HUES64 (cell line): ENCODE measurements around the gene ENOX1.

Source experiments
- H3K27ac ChIP-seq: 2 replicates; pipeline ENCODE4 v1.7.0; 2013; ENCODE audit warnings: low read depth, low read length, inconsistent platforms
- H3K27me3 ChIP-seq: 2 replicates; pipeline ENCODE4 v1.6.1; 2013; ENCODE audit warnings: mild to moderate bottlenecking, low read length; ENCODE audit not compliant: insufficient read depth
- H3K36me3 ChIP-seq: 2 replicates; pipeline ENCODE4 v1.6.1; 2013; ENCODE audit warnings: mild to moderate bottlenecking, low read length; ENCODE audit not compliant: insufficient read depth
- H3K4me1 ChIP-seq: 2 replicates; pipeline ENCODE4 v1.6.1; 2013; ENCODE audit warnings: mild to moderate bottlenecking, low read length, moderate library complexity; ENCODE audit not compliant: insufficient read depth
- H3K4me3 ChIP-seq: 2 replicates; pipeline ENCODE4 v1.5.1; 2013; ENCODE audit warnings: mild to moderate bottlenecking, low read length, moderate library complexity
- H3K9ac ChIP-seq: 2 replicates; pipeline ENCODE4 v1.6.1; 2013; ENCODE audit warnings: mild to moderate bottlenecking, low read depth, low read length
- H3K9me3 ChIP-seq: 2 replicates; pipeline ENCODE4 v1.6.1; 2013; ENCODE audit warnings: low read depth, low read length; ENCODE audit not compliant: insufficient read depth
- WGBS: fragments of 150-250, 120-280 bp; methylation state at CpG from one replicate; pipeline ENCODE4 v1.1.7; 2013; ENCODE audit warnings: missing lambda C conversion rate; 5-methylcytosine and 5-hydroxymethylcytosine counted together

ENOX1 gene

GRCh38 chr13:43309311-43309710, 477.5 kb downstream of the ENOX1 start:
- no peak overlapping the region for H3K27ac ChIP-seq
- no peaks in the 10 kb centered on the region for H3K9me3 ChIP-seq
- H3K27me3 ChIP-seq, result no peaks in the 10 kb centered on the region
- H3K9ac ChIP-seq, result no peak overlapping the region
- H3K36me3 ChIP-seq, result no peaks in the 10 kb centered on the region
- H3K4me1 ChIP-seq, result no peaks in the 10 kb centered on the region
- 73% methylated on average over 4 of the region's 4 CpGs for WGBS
- no peak overlapping the region for H3K4me3 ChIP-seq

DNA sequence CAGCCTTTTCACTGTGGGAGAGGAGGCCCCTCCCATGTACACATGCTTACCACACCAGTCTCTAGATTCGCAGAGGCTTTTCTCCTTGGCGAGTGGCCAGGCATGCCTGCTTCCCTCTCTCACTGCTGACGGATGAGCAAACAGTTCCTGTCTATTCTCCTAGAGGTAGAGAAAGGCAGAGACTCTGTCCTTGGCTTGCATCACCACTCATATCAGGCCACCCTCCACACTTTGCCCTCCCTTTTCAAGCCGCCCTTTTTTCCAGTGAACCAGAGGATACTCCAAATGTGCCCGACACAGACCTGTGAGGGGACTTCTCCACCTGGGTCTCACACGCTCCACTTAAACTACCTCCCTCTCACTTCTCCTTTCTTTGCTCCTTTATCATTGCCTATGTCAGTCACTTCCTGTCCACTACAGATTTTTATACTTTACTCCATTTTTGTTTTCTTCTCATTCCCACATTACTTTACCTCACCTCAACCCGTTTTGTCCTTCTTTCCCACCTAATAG, 478.8 kb downstream of the ENOX1 start:
- no peaks in the 10 kb centered on the region for H3K27me3 ChIP-seq
- H3K9ac ChIP-seq, result no peak overlapping the region
- no peaks in the 10 kb centered on the region for H3K9me3 ChIP-seq
- 0 out of 2 replicates have a peak, but pooled peaks cover 2% of the 10 kb centered on the region for H3K4me1 ChIP-seq
- H3K27ac ChIP-seq, result no peak overlapping the region
- 85% methylated on average over 7 of the region's 7 CpGs for WGBS
- H3K36me3 ChIP-seq, result no peaks in the 10 kb centered on the region
- H3K4me3 ChIP-seq, result no peak overlapping the region

GRCh38 chr13:43307221-43307920, 479.4 kb downstream of the ENOX1 start:
- WGBS, result 75% methylated on average over 6 of the region's 6 CpGs
- H3K27me3 ChIP-seq, result no peaks in the 10 kb centered on the region
- no peak overlapping the region for H3K9ac ChIP-seq
- H3K9me3 ChIP-seq, result no peaks in the 10 kb centered on the region
- no peaks in the 10 kb centered on the region for H3K36me3 ChIP-seq
- no peak overlapping the region for H3K27ac ChIP-seq
- 0 out of 2 replicates have a peak, but pooled peaks cover 2% of the 10 kb centered on the region for H3K4me1 ChIP-seq
- H3K4me3 ChIP-seq, result no peak overlapping the region

- H3K9ac ChIP-seq, result no peak overlapping the region
- 0 out of 2 replicates have a peak, but pooled peaks cover 2% of the 10 kb centered on the region for H3K4me1 ChIP-seq
- no peaks in the 10 kb centered on the region for H3K27me3 ChIP-seq
- H3K36me3 ChIP-seq, result no peaks in the 10 kb centered on the region
- no peak overlapping the region for H3K4me3 ChIP-seq
- no peaks in the 10 kb centered on the region for H3K9me3 ChIP-seq
- H3K27ac ChIP-seq, result no peak overlapping the region
These were observed 480.4 kb downstream of the ENOX1 start for GRCh38 chr13:43306372-43306771.

DNA sequence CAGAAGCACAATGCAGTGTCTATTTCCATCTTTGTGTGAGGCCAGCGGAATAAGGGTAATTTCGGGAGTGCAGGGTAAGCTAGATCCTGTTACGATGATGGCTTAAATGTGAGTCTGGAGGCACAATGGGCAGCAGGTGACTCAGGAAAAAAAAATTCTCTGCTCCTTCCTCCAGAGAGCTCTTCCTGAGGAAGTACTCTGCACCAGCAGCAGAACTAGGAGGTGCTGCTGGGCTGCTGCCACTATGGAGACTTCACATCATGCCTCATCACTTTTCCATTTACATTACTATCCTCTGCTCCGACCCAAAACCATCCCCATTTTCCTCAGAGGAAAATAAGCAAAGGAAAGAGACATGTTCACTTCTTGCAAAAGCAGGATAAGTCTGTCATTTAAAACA, 481.4 kb downstream of the ENOX1 start:
- H3K9ac ChIP-seq, result no peak overlapping the region
- H3K27me3 ChIP-seq, result no peaks in the 10 kb centered on the region
- H3K36me3 ChIP-seq, result no peaks in the 10 kb centered on the region
- H3K4me1 ChIP-seq, result 0 out of 2 replicates have a peak, but pooled peaks cover 2% of the 10 kb centered on the region
- no peaks in the 10 kb centered on the region for H3K9me3 ChIP-seq
- 59% methylated on average over 4 of the region's 4 CpGs for WGBS
- H3K4me3 ChIP-seq, result no peak overlapping the region
- no peak overlapping the region for H3K27ac ChIP-seq

DNA sequence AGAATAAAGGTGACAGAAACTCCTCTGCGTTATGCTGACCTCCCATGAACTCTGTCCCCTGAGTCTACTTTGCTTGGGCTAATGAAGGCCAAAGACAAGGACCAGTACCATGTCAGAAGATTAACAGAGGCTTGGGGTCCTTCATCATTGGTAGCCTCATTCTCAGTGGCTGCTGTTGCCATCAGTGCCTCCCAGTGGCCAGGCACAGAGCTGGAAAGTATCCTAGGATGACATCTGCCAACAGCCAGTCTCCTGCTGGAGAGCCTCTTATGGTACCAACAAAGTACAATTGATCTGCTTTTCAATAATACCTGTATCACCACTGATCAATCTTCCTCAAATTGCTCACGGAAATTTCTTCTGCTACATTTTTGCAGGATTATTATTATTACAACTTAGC, 481.8 kb downstream of the ENOX1 start:
- Histone ChIP-seq H3K4me3 (no peak overlapping the region), H3K9me3 (no peaks in the 10 kb centered on the region), H3K27me3 (no peaks in the 10 kb centered on the region), H3K36me3 (no peaks in the 10 kb centered on the region), H3K9ac (no peak overlapping the region), H3K27ac (no peak overlapping the region), H3K4me1 (0 out of 2 replicates have a peak, but pooled peaks cover 2% of the 10 kb centered on the region)
- 52% methylated on average over 2 of the region's 2 CpGs for WGBS

DNA sequence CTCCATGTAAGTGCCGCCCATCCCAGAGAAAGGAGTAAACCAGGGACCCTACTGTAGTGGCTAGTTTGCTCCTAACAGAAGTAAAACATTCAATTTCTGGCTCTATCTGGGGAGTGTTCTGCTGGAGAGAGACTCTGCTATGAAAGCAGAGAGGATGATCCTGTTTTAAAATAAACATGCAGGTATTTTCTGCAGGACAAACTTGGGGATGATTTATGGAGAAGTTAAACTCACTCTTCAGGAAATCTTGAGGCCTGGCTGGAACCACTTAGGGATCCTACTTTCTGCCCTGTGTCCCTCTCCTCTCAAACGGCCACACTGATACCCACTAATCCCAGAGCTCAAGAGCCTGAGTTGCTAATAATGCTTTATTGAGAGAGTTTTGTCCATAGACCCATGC, 482.3 kb downstream of the ENOX1 start:
- Histone ChIP-seq H3K27me3 (no peaks in the 10 kb centered on the region), H3K4me1 (0 out of 2 replicates have a peak, but pooled peaks cover 2% of the 10 kb centered on the region), H3K27ac (no peak overlapping the region), H3K4me3 (no peak overlapping the region), H3K36me3 (no peaks in the 10 kb centered on the region), H3K9me3 (no peaks in the 10 kb centered on the region), H3K9ac (no peak overlapping the region)
- 88% methylated on average over 2 of the region's 2 CpGs for WGBS

- Histone ChIP-seq H3K36me3 (no peaks in the 10 kb centered on the region), H3K9ac (no peak overlapping the region), H3K4me1 (peaks cover 2% of the 10 kb centered on the region; the same call in 1 of the 2 replicates), H3K27ac (no peak overlapping the region), H3K9me3 (no peaks in the 10 kb centered on the region), H3K27me3 (no peaks in the 10 kb centered on the region), H3K4me3 (no peak overlapping the region)
- WGBS, result 39% methylated on average over 5 of the region's 5 CpGs
These were observed 483.6 kb downstream of the ENOX1 start for GRCh38 chr13:43303033-43303729.

DNA sequence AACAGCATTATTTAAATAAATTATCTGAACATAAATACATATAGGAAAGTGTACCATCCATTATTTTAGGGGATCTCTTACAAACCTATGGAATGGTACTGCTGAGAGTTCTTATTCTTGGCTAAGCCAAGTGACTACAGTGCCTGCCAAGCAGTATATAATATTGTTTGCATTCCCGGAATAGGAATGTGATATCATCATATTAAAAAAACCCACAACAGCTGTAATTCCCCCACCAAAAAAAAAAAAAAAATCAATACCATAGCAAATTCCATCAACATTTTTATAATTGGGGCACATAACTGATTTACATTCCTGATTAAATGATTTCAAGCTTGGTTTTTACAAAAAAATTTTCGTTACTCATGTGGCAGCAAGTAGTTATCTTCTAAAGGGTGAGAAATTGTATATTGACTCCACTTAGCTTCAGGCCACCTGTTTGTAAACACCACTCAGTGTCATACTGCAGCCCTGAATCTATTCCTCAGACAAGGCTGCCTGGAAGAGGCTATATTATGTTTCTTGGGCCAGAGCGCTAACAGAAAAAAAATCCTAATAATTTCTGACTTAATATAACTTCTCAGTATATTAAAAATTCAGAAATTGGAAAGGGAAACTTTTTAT, 485.3 kb downstream of the ENOX1 start:
- H3K4me1 ChIP-seq, result peaks cover 2% of the 10 kb centered on the region; the same call in 1 of the 2 replicates
- 93% methylated on average over 2 of the region's 3 CpGs for WGBS
- no peaks in the 10 kb centered on the region for H3K9me3 ChIP-seq
- H3K36me3 ChIP-seq, result no peaks in the 10 kb centered on the region
- no peaks in the 10 kb centered on the region for H3K27me3 ChIP-seq
- no peak overlapping the region for H3K9ac ChIP-seq
- H3K4me3 ChIP-seq, result no peak overlapping the region
- no peak overlapping the region for H3K27ac ChIP-seq

DNA sequence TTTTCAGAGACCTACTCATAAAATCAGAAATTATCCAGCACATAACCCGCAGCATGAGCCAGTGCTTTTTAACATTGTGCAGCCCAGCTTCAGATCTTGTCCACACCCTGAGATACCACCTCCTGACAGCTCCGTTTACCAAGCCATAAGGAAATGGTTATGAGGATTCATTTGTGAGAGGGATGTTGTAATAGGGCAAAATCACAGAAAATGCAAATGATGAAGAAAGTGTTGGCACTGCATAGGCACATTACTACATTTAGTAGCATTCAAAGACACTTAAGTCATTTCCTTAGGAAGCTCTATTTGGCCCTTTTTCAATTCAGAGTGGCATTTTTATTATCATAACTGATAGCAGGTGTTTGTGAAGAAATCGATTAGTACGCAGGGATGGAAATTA, 485.9 kb downstream of the ENOX1 start:
- Histone ChIP-seq H3K4me1 (peaks cover 2% of the 10 kb centered on the region; the same call in 1 of the 2 replicates), H3K27ac (no peak overlapping the region), H3K4me3 (no peak overlapping the region), H3K9ac (no peak overlapping the region), H3K27me3 (no peaks in the 10 kb centered on the region), H3K9me3 (no peaks in the 10 kb centered on the region), H3K36me3 (no peaks in the 10 kb centered on the region)
- WGBS, result 95% methylated on average over 4 of the region's 4 CpGs

DNA sequence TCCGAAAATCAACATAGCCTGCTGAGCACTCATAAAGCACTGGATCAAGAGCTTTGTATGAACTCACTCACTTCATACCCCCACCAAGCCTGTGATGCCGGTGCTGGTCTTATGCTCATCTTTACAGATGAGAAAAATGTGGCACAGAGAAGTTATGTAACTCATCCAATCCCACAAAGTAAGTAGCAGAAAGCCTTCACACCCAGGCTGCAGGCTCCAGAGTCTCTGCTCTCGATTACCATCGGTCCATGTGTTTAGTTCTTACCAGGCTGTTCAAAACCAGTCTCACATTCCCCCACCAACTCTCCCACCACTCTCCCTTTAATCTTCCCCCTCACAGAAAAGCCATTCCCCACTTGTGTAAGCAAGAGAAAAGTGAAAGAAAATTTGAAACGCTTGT, 487.4 kb downstream of the ENOX1 start:
- no peak overlapping the region for H3K4me3 ChIP-seq
- 88% methylated on average over 5 of the region's 5 CpGs for WGBS
- H3K36me3 ChIP-seq, result no peaks in the 10 kb centered on the region
- H3K9ac ChIP-seq, result no peak overlapping the region
- H3K27ac ChIP-seq, result no peak overlapping the region
- H3K27me3 ChIP-seq, result no peaks in the 10 kb centered on the region
- H3K9me3 ChIP-seq, result no peaks in the 10 kb centered on the region
- H3K4me1 ChIP-seq, result peaks cover 2% of the 10 kb centered on the region; the same call in 1 of the 2 replicates
